Measurements from ENCODE around the gene PAX5.

- TF ChIP-seq REST (IDR thresholded peaks at IDR 0.05; ENCODE audit: low read depth) = no peak
- TF ChIP-seq NFIC (IDR thresholded peaks at IDR 0.05) = no peak
- TF ChIP-seq ZBTB7A (IDR thresholded peaks at IDR 0.05; ENCODE audit: low read depth) = no peak
- no peak for TF ChIP-seq TCF12 (IDR thresholded peaks at IDR 0.05; ENCODE audit: low read depth)
Observed at GRCh38 chr9:36932198-36932597, 101.9 kb downstream of the PAX5 start.
